Upper lobe of left lung (tissue), 4 donors: ENCODE data around the gene PFKP.

Experiments
- CTCF ChIP-seq, 6 experiments: fragments of 450-650 bp in 4 of 6; fragments of 200-600 bp in 2 of 6; sonication (generic) in 2 of 6; IDR thresholded peaks; one replicate each; pipeline ENCODE4 v1.5.1; 2016 to 2019; ENCODE audit warnings: antibody characterized with exemption in 6 of 6
- EP300 ChIP-seq, 4 donors: sonication (generic); formaldehyde crosslinking; IDR thresholded peaks; one replicate each; pipeline ENCODE4 v1.5.1; 2017; ENCODE audit warnings: antibody characterized with exemption in 4 of 4, control low read depth in 2 of 4
- POLR2A ChIP-seq, 4 donors: fragments of 450-650 bp; IDR thresholded peaks; one replicate each; pipeline ENCODE4 v1.5.1; 2016 to 2017; ENCODE audit warnings: antibody characterized with exemption in 4 of 4, mild to moderate bottlenecking in 2 of 4
- POLR2AphosphoS5 ChIP-seq, 2 donors: sonication (generic); formaldehyde crosslinking; IDR thresholded peaks; one replicate each; pipeline ENCODE4 v1.5.1; 2017; ENCODE audit warnings: antibody characterized with exemption in 2 of 2

GRCh38 chr10:3152566-3152935 is 85.2 kb downstream of the PFKP start:
- TF ChIP-seq CTCF (IDR thresholded peaks at IDR 0.05) = no peak
- no peak for TF ChIP-seq POLR2A (IDR thresholded peaks at IDR 0.05)
- TF ChIP-seq POLR2AphosphoS5 (IDR thresholded peaks at IDR 0.05) = no peak
- TF ChIP-seq EP300 (IDR thresholded peaks at IDR 0.05) = no peak
